HepG2 (cell line): ENCODE results near the gene E2F1. TPM values are rescaled to one million over a fixed set of nuclear protein-coding genes. Genes with fewer than 3 reads are reported as not detected.

Experiments used
- HOMEZ ChIP-seq: IDR thresholded peaks from 2 replicates; pipeline ENCODE4 v1.6.1; 2016; ENCODE audit warnings: low read depth
- NFKB2 ChIP-seq: sonication (generic); formaldehyde crosslinking; IDR thresholded peaks from 2 replicates; pipeline ENCODE4 v1.4.0; 2020; ENCODE audit warnings: missing genetic modification reagents, borderline replicate concordance
- RFXANK ChIP-seq: IDR thresholded peaks from 2 replicates; pipeline ENCODE4 v1.6.1; 2016
- THAP7 ChIP-seq: sonication (generic); formaldehyde crosslinking; IDR thresholded peaks from 2 replicates; pipeline ENCODE4 v1.8.1; 2023; ENCODE audit warnings: mild to moderate bottlenecking, missing genetic modification reagents
- ZNF232 ChIP-seq: sonication (generic); formaldehyde crosslinking; IDR thresholded peaks from 2 replicates; pipeline ENCODE4 v1.4.0; 2020; ENCODE audit warnings: missing genetic modification reagents, borderline replicate concordance
- ZNF263 ChIP-seq: sonication (generic); formaldehyde crosslinking; IDR thresholded peaks from 2 replicates; pipeline ENCODE4 v1.4.0; 2020; ENCODE audit warnings: missing genetic modification reagents
- ZNF350 ChIP-seq: sonication (generic); formaldehyde crosslinking; IDR thresholded peaks from 2 replicates; pipeline ENCODE4 v1.4.0; 2020; ENCODE audit warnings: mild to moderate bottlenecking, low read depth, missing genetic modification reagents, borderline replicate concordance
- ZNF543 ChIP-seq: sonication (generic); formaldehyde crosslinking; IDR thresholded peaks from 2 replicates; pipeline ENCODE4 v1.4.0; 2020; ENCODE audit warnings: mild to moderate bottlenecking, missing genetic modification reagents
- ZNF574 ChIP-seq: sonication (generic); formaldehyde crosslinking; IDR thresholded peaks from 2 replicates; pipeline ENCODE4 v1.4.0; 2020; ENCODE audit warnings: missing genetic modification reagents
- ZNF589 ChIP-seq: sonication (generic); formaldehyde crosslinking; conservative IDR thresholded peaks from 2 replicates; pipeline ENCODE4 v1.8.0; 2022; ENCODE audit warnings: mild to moderate bottlenecking, moderate library complexity, missing genetic modification reagents
- polyA plus RNA-seq, 8 experiments: library from polyadenylated mRNA; depleted of rRNA in 3 of 8; stranded (reverse) in 7 of 8; unstranded in 1 of 8; fragments of >200 nt; fragmentation: Illumina TruSeq in 4 of 8; extraction: Trizol in 4 of 8; gene quantifications; 2 replicates each; pipeline versions ENCODE4 v1.2.1 to v1.2.3, GENCODE V29; 2011 to 2016; ENCODE audit warnings: low read depth in 4 of 8, missing spikeins in 1 of 8, mixed read lengths in 1 of 8; ENCODE audit not compliant: insufficient read depth in 1 of 8
- total RNA-seq, 5 experiments: library from RNA; depleted of rRNA; stranded (reverse); fragments of >200 nt; fragmentation: Illumina TruSeq; extraction: Trizol; gene quantifications; 2 replicates each; pipeline ENCODE4 v1.2.3, GENCODE V29; 2016; ENCODE audit warnings: low read depth in 1 of 5
- TF ChIP-seq, protein P1 (sequence below): sonication (generic); formaldehyde crosslinking; IDR thresholded peaks from 2 replicates; pipeline ENCODE4 v1.5.1; 2020; ENCODE audit warnings: mild to moderate bottlenecking, missing genetic modification reagents, moderate library complexity
- TF ChIP-seq, protein P2 (sequence below): sonication (generic); formaldehyde crosslinking; conservative IDR thresholded peaks from 2 replicates; pipeline ENCODE4 v1.4.0; 2020; ENCODE audit warnings: mild to moderate bottlenecking, missing genetic modification reagents, moderate library complexity

The E2F1 gene
- total and polyA plus RNA-seq, 2 of the 13 experiments (the other 11 are each of a cell fraction or from before 2014, with no cell fraction given): 25.5 to 39.4 TPM

- TF ChIP-seq THAP7 (peak; percentile 84; the same call in 1 of the 2 replicates), HOMEZ (CRISPR knock-in tag) (no peak), NFKB2 (CRISPR knock-in tag) (0 out of 2 replicates have a peak, but pooled peaks have one; percentile 64), ZNF232 (CRISPR knock-in tag) (no peak), ZNF350 (no peak), ZNF263 (CRISPR knock-in tag) (peak; percentile 40; the same call in 1 of the 2 replicates), RFXANK (CRISPR knock-in tag) (no peak; the same call in 1 of the 2 replicates), ZNF574 (peak; percentile 12; the same call in 1 of the 2 replicates), ZNF543 (no peak; the same call in 1 of the 2 replicates), ZNF589 (CRISPR knock-in tag) (no peak; the same call in 1 of the 2 replicates)
- TF ChIP-seq, protein P1, sequence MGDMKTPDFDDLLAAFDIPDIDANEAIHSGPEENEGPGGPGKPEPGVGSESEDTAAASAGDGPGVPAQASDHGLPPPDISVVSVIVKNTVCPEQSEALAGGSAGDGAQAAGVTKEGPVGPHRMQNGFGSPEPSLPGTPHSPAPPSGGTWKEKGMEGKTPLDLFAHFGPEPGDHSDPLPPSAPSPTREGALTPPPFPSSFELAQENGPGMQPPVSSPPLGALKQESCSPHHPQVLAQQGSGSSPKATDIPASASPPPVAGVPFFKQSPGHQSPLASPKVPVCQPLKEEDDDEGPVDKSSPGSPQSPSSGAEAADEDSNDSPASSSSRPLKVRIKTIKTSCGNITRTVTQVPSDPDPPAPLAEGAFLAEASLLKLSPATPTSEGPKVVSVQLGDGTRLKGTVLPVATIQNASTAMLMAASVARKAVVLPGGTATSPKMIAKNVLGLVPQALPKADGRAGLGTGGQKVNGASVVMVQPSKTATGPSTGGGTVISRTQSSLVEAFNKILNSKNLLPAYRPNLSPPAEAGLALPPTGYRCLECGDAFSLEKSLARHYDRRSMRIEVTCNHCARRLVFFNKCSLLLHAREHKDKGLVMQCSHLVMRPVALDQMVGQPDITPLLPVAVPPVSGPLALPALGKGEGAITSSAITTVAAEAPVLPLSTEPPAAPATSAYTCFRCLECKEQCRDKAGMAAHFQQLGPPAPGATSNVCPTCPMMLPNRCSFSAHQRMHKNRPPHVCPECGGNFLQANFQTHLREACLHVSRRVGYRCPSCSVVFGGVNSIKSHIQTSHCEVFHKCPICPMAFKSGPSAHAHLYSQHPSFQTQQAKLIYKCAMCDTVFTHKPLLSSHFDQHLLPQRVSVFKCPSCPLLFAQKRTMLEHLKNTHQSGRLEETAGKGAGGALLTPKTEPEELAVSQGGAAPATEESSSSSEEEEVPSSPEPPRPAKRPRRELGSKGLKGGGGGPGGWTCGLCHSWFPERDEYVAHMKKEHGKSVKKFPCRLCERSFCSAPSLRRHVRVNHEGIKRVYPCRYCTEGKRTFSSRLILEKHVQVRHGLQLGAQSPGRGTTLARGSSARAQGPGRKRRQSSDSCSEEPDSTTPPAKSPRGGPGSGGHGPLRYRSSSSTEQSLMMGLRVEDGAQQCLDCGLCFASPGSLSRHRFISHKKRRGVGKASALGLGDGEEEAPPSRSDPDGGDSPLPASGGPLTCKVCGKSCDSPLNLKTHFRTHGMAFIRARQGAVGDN (CRISPR knock-in tag): peak; percentile 81
- TF ChIP-seq, protein P2, sequence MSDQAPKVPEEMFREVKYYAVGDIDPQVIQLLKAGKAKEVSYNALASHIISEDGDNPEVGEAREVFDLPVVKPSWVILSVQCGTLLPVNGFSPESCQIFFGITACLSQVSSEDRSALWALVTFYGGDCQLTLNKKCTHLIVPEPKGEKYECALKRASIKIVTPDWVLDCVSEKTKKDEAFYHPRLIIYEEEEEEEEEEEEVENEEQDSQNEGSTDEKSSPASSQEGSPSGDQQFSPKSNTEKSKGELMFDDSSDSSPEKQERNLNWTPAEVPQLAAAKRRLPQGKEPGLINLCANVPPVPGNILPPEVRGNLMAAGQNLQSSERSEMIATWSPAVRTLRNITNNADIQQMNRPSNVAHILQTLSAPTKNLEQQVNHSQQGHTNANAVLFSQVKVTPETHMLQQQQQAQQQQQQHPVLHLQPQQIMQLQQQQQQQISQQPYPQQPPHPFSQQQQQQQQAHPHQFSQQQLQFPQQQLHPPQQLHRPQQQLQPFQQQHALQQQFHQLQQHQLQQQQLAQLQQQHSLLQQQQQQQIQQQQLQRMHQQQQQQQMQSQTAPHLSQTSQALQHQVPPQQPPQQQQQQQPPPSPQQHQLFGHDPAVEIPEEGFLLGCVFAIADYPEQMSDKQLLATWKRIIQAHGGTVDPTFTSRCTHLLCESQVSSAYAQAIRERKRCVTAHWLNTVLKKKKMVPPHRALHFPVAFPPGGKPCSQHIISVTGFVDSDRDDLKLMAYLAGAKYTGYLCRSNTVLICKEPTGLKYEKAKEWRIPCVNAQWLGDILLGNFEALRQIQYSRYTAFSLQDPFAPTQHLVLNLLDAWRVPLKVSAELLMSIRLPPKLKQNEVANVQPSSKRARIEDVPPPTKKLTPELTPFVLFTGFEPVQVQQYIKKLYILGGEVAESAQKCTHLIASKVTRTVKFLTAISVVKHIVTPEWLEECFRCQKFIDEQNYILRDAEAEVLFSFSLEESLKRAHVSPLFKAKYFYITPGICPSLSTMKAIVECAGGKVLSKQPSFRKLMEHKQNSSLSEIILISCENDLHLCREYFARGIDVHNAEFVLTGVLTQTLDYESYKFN (CRISPR knock-in tag): 0 out of 2 replicates have a peak, but pooled peaks have one; percentile 24
Measured at GRCh38 chr20:33685328-33686099, 671 bp downstream of the E2F1 start (continued).
